H1 (cell line): ENCODE measurements around the gene CAMK2B.

Experiments used
- MAX ChIP-seq: IDR thresholded peaks from 2 replicates; pipeline ENCODE4 v1.6.1; 2012; ENCODE audit warnings: inconsistent platforms
- POLR2AphosphoS5 ChIP-seq: IDR thresholded peaks from 2 replicates; pipeline ENCODE4 v1.6.1; 2011; ENCODE audit warnings: low read depth, low read length

DNA sequence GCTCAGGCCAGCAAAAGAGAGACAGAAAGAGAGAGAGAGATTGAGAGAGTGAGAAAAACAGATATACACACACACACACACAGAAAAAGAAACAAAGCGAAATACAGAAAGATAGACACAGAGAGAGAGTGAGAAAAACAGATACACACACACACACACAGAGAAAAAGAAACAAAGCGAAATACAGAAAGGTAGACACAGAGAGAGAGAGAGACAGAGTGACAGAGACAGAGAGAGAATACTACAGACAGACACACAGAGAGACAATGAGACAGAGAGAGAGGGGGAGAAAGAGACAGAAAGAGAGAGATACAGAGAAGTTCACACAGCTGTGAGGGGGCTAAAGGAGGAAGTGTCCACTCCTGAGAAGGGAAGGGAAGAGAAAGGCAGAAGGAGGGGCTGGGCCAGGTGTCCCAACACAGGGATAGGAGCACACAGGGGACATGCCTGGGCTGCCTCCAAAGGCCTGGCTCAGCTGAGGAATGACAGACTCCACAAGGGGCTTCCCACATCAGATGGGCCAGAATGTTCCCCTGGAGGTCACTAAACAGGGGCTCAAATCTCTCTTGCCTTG, 140.4 kb downstream of the CAMK2B start:
- TF ChIP-seq MAX (no peak), POLR2AphosphoS5 (no peak)
